ENCODE results near the gene RICTOR.

Gene RICTOR

DNA sequence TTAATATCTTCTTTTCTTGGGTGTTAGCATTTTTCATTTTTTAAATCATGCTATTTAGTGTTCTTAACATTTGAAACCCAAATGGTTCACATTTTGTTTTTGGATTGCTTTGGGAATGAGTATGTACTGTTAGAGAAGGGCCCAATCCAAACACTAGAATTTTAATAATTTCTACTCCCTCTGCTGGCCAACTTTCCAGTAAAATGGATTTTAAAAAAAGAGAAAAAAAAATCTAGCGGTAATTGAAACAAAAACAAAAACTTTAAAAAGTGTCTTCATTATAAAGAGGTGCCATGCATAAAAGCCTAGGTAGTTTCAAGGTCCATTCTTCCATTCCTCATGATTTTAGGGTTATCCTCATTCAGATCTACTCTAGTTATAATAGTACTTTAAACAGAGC, 32.1 kb upstream of the RICTOR start:
- ATAC-seq = no peak
- TF ChIP-seq, protein P1, sequence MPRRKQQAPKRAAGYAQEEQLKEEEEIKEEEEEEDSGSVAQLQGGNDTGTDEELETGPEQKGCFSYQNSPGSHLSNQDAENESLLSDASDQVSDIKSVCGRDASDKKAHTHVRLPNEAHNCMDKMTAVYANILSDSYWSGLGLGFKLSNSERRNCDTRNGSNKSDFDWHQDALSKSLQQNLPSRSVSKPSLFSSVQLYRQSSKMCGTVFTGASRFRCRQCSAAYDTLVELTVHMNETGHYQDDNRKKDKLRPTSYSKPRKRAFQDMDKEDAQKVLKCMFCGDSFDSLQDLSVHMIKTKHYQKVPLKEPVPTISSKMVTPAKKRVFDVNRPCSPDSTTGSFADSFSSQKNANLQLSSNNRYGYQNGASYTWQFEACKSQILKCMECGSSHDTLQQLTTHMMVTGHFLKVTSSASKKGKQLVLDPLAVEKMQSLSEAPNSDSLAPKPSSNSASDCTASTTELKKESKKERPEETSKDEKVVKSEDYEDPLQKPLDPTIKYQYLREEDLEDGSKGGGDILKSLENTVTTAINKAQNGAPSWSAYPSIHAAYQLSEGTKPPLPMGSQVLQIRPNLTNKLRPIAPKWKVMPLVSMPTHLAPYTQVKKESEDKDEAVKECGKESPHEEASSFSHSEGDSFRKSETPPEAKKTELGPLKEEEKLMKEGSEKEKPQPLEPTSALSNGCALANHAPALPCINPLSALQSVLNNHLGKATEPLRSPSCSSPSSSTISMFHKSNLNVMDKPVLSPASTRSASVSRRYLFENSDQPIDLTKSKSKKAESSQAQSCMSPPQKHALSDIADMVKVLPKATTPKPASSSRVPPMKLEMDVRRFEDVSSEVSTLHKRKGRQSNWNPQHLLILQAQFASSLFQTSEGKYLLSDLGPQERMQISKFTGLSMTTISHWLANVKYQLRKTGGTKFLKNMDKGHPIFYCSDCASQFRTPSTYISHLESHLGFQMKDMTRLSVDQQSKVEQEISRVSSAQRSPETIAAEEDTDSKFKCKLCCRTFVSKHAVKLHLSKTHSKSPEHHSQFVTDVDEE (CRISPR knock-in tag; IDR thresholded peaks at IDR 0.05) = no peak
- TF ChIP-seq, protein P2, sequence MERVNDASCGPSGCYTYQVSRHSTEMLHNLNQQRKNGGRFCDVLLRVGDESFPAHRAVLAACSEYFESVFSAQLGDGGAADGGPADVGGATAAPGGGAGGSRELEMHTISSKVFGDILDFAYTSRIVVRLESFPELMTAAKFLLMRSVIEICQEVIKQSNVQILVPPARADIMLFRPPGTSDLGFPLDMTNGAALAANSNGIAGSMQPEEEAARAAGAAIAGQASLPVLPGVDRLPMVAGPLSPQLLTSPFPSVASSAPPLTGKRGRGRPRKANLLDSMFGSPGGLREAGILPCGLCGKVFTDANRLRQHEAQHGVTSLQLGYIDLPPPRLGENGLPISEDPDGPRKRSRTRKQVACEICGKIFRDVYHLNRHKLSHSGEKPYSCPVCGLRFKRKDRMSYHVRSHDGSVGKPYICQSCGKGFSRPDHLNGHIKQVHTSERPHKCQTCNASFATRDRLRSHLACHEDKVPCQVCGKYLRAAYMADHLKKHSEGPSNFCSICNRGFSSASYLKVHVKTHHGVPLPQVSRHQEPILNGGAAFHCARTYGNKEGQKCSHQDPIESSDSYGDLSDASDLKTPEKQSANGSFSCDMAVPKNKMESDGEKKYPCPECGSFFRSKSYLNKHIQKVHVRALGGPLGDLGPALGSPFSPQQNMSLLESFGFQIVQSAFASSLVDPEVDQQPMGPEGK (CRISPR knock-in tag; IDR thresholded peaks at IDR 0.05; ENCODE audit: borderline replicate concordance) = no peak
- TF ChIP-seq TOX (CRISPR knock-in tag; IDR thresholded peaks at IDR 0.05; ENCODE audit: borderline replicate concordance) (no peak), BACH2 (CRISPR knock-in tag; IDR thresholded peaks at IDR 0.05; ENCODE audit: borderline replicate concordance) (no peak), SNAI2 (CRISPR knock-in tag; IDR thresholded peaks at IDR 0.05) (no peak), ZNF565 (CRISPR knock-in tag; conservative IDR thresholded peaks at IDR 0.05; ENCODE audit: low read depth) (no peak), ZFP30 (CRISPR knock-in tag; IDR thresholded peaks at IDR 0.05) (no peak), ZNF70 (CRISPR knock-in tag; IDR thresholded peaks at IDR 0.05) (no peak), ESRRG (CRISPR knock-in tag; IDR thresholded peaks at IDR 0.05) (no peak), OSR1 (CRISPR knock-in tag; IDR thresholded peaks at IDR 0.05) (no peak), ISL1 (CRISPR knock-in tag; IDR thresholded peaks at IDR 0.05) (no peak)
- TF ChIP-seq, protein P3, sequence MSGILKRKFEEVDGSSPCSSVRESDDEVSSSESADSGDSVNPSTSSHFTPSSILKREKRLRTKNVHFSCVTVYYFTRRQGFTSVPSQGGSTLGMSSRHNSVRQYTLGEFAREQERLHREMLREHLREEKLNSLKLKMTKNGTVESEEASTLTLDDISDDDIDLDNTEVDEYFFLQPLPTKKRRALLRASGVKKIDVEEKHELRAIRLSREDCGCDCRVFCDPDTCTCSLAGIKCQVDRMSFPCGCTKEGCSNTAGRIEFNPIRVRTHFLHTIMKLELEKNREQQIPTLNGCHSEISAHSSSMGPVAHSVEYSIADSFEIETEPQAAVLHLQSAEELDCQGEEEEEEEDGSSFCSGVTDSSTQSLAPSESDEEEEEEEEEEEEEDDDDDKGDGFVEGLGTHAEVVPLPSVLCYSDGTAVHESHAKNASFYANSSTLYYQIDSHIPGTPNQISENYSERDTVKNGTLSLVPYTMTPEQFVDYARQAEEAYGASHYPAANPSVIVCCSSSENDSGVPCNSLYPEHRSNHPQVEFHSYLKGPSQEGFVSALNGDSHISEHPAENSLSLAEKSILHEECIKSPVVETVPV (CRISPR knock-in tag; IDR thresholded peaks at IDR 0.05) = no peak

DNA sequence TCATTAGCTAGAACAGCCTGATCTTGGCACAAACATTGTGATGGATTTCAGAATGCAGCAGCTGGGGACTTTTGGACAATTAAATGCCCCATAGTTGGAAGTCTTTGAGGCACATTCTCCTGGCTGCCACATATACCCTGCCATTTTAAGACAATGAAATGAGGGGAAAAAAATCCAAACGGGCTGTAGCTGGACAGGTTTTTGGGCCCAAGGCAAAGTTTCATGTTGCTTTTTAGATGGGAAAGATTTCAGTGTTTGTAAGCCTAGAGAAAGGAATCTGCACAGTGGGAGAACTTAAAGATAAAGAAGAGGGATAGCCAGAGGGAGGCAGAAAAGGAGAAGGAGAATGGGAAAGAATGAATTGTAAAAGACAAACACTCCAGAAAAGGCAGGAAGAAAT, 30.0 kb upstream of the RICTOR start:
- ATAC-seq = no peak

DNA sequence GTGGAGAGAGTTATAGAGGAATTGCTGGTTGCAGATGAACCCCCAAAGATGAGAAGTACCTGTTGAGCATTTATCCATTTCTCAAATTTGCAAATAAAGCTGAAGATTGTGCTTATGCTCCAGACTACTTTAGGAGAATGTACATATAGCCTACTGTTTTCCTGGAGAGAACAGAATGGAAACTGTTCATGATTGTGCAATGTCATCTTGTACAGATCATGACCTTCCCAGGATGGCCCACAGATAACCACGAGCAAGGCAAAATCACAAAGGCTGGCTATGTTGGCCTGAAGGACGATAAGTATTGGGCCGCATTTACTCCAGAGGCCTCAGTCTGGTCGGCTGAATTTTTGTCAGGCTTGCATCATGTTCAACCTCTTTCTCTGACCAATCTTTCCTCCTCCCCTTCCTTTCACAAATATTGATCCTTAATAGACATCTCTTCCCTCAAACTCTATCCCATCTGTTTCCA, 28.5 kb upstream of the RICTOR start:
- no peak for ATAC-seq

More for the DNA sequence above, 30.0 kb upstream of the RICTOR start:
- TF ChIP-seq TCF4 (CRISPR knock-in tag; IDR thresholded peaks at IDR 0.05; ENCODE audit: borderline replicate concordance) = no peak
- no peak for TF ChIP-seq ZFP30 (CRISPR knock-in tag; IDR thresholded peaks at IDR 0.05)
- no peak for TF ChIP-seq RARB (CRISPR knock-in tag; IDR thresholded peaks at IDR 0.05)
- no peak for TF ChIP-seq ARNTL (CRISPR knock-in tag; IDR thresholded peaks at IDR 0.05; ENCODE audit: borderline replicate concordance, low read depth)
- TF ChIP-seq GLIS3 (CRISPR knock-in tag; IDR thresholded peaks at IDR 0.05) = no peak
- TF ChIP-seq SNAI2 (CRISPR knock-in tag; IDR thresholded peaks at IDR 0.05) = no peak
- TF ChIP-seq OSR1 (CRISPR knock-in tag; IDR thresholded peaks at IDR 0.05) = no peak
- no peak for TF ChIP-seq TOX (CRISPR knock-in tag; IDR thresholded peaks at IDR 0.05; ENCODE audit: borderline replicate concordance)

More for the DNA sequence above, 28.5 kb upstream of the RICTOR start:
- TF ChIP-seq GLIS3 (CRISPR knock-in tag; IDR thresholded peaks at IDR 0.05) (no peak), PPARA (CRISPR knock-in tag; IDR thresholded peaks at IDR 0.05; ENCODE audit: borderline replicate concordance) (no peak), TOX (CRISPR knock-in tag; IDR thresholded peaks at IDR 0.05; ENCODE audit: borderline replicate concordance) (no peak)
- TF ChIP-seq, protein P4, sequence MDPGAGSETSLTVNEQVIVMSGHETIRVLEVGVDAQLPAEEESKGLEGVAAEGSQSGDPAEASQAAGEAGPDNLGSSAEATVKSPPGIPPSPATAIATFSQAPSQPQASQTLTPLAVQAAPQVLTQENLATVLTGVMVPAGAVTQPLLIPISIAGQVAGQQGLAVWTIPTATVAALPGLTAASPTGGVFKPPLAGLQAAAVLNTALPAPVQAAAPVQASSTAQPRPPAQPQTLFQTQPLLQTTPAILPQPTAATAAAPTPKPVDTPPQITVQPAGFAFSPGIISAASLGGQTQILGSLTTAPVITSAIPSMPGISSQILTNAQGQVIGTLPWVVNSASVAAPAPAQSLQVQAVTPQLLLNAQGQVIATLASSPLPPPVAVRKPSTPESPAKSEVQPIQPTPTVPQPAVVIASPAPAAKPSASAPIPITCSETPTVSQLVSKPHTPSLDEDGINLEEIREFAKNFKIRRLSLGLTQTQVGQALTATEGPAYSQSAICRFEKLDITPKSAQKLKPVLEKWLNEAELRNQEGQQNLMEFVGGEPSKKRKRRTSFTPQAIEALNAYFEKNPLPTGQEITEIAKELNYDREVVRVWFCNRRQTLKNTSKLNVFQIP (CRISPR knock-in tag; IDR thresholded peaks at IDR 0.05; ENCODE audit: borderline replicate concordance, low read depth) = no peak
- TF ChIP-seq, protein P2 (CRISPR knock-in tag; IDR thresholded peaks at IDR 0.05; ENCODE audit: borderline replicate concordance) = no peak

Data from SK-N-SH treated with all-trans-retinoic acid at 6 μM for 48 hours (cell line).